GM18909 (cell line): ENCODE measurements around the gene ZNF391.
A peak's percentile ranks its signal among the peaks of the same experiment; 100 is the strongest.
"Not testable (repeated sequence)": the region's sequence is repeated elsewhere in the genome, so short reads cannot be mapped to it uniquely, and the experiment has no call there.

Experiments used
- ATAC-seq: cut with Tn5 transposase; IDR thresholded peaks from one replicate; pipeline ENCODE4 v1.9.1; 2021; ENCODE audit warnings: mild to moderate bottlenecking; ENCODE audit not compliant: unreplicated experiment, poor library complexity

The ZNF391 gene

DNA sequence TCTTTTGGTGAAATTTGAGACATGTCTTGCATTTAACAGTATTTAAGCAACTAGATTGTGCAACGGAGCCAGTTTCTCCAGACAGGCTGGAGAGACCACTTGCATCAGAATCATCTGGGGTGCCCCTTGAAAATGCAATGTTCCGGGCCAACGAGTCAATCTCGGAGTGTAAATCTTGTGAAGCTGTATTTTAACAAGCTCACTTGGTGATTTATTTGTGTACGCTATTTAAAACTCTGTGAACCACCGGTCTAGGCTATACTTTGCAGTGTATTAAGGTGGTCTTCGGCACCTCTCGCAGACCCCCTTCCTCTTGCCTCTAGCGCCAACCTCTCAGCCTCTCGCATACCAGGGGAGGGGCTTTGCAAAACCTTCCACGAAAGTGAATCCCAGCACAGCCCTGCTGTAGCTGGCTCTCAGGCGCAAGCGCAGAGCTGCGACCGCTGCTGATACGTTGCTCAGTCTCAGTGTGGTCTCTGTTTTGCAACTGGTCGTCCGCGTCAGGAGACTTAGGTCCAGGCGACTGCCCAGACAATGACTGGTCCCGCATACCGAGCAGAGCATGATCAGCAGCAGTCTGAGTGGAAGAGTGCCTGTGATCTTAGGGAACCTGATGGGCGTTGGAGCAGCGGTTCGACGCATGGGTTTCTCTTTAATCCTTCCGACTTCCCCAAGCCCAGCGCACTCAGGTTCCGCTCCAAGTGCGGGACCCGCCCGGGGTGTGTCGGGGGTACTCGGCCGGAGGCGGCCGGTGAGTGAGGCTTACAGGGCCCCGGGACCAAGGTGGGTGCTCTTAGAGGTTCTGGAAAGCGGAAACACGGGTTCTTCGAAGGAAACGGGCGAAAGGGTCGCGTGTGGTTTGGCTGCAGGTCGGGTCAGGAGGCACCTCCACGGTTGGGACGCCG is at the start of gene ZNF391:
Gene ZNF391, plus strand, starts transcription at position 467 of the 905 bp plus-strand sequence. CDS start 11,612 bp downstream, outside the sequence.
- ATAC-seq = peak; percentile 89

DNA sequence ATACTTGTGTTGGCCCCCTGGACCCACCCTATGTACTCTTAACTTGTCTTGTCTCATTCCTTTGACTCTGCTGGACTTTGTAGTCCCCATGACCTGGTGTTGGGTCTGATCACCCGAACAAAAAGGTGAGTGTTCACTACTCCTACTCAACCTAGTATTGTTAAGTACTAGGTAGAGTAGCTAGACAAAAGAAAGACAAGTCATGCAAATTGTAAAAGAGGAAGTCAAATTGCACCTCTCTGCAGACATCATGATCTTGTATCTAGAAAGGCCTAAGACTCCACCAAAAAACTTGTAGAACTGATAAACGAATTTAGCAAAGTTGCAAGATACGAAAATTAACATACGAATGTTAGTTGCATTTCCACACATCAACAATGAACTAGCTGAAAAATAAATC is 35.7 kb upstream of the ZNF391 start:
- ATAC-seq = no peak

DNA sequence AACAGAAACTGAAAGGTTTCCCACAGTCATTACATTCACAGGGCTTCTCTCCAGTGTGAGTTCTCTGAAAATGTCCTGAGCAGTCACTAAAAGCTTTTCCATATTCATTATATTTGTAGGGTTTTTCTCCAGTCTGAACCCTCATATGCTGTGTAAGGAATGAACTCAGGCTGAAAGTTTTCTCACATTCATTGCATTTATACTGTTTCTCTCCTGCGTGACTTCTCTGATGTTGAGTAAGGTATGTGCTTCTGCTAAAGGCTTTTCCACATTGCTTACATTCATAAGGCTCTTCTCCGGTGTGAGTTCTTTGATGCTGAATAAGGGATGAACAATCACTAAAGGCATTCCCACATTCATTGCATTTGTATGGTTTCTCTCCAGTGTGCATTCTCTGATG is 29.8 kb upstream of the ZNF391 start:
- no peak for ATAC-seq

DNA sequence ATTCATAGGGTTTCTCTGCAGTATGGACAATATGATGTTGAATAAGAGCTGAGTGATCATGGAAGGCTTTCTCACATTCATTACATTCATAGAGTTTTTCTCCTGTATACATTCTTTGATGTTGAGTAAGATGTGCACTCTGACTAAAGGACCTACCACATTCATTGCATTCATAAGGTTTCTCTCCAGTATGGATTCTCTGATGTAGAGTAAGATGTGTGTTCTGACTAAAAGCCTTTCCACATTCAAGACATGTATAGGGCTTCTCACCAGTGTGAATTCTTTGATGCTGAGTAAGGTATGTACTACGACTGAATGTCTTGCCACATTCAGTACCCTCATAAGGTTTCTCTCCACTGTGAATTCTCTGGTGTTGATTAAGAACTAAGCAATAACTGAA is 29.3 kb upstream of the ZNF391 start:
- ATAC-seq = no peak

DNA sequence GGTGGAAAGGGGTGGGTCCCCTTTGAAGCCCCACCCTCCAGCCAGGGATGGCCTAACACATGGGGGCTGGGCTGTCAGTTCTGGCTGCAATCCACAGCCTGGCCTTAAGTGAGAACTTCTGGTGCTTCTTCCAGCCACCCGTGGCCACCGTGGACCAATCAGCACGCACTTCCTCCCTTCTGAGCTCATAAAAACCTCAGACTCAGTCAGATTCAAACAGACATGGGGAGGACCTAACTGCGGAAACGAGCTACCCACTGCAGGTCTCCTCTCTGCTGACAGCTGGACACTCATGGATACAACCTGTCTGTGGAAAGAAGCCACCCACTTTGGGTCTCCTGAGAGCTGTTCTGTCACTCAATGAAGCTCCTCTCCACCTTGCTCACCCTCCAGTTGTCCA is 20.4 kb upstream of the ZNF391 start:
- no peak for ATAC-seq

DNA sequence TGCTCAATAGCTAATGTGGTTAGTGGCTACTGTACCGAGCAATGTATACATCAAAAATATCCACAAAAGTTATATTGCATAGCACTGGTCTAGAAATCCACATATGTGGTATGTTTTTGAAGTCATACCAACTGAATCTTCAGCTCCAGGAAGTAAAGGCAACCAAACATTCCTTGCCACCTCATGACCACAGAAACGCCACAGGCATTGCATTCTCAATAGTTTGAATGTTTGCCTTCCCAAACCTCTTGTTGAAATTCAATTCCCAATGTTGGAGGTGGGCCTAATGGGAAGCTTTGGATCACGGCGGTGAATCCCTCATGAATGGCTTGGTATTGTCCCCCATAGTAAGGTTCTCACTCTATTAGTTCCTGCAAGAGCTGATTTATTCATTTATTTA is 18.2 kb upstream of the ZNF391 start:
- no peak for ATAC-seq

DNA sequence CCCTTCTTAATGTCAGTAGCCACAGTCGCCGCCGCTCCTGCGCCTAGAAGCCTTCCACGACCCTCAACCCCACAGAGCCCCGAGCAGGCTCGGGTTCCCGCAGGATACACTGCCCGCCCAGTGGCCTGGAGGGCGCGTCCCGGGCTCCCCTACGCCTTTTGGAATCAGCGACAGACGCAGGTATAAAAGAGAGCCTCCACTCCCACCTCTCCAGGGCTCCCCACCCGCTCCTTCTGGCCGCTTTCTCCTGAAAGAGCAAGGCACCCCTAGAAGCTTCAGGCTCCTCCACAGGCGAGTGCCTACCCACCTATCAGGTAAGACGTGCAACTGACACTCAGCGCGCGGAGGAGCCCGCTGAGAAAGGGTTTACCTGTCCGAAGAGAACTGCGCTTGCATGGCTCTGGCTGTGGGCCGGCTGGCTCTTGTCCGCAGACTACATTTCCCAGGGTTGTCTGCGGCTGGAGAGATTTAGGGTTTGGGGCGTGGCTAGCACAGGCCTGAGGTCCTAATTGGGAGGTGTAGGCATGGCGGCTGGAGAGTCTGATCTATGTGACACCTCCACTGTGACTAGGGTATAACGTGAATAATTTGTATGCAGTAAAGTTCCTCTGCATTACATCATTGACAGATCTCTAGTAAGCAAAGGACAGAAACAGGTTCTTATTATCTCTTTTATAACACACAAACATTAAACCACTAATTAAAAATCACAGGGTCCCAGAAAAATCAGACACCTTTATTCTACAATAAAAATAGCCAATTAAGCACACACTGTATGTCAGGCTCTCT is 13.5 kb upstream of the ZNF391 start:
- no peak for ATAC-seq

DNA sequence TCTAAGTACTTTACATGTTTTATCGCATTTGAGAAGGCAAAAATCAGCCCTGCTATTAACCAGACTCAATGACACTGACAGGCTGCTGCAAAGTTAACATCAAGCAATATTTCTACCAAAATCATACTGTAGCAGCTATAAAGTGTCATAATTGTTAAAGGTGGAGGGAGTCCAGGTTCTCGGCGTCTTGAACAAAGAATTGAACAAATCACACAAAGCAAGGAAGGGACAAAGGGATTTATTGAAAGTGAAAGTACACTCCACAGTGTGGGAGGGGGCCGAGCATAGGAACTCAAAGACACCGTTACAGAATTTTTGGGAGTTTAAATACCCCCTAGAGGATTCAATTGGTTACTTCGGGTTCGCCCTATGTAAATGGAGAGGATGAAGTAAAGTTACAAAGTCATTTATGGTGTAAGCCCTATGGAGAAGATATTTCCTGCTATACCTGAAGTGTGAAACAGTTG is 12.9 kb upstream of the ZNF391 start:
- no peak for ATAC-seq

DNA sequence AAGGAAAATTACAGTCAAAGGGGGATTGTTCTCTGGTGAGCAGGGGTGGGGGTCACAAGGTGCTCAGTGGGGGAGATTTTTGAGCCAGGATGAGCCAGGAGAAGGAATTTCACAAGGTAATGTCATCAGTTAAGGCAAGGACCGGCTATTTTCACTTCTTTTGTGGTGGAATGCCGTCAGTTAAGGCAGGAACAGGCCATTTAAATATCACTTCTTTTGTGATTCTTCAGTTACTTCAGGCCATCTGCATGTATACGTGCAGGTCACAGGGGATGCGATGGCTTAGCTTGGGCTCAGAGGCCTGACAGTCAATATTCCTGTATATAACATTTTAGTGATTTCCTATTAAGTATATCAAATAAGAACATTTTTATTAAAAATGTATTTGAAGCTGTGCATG is 10.2 kb upstream of the ZNF391 start:
- ATAC-seq = not testable (repeated sequence)

DNA sequence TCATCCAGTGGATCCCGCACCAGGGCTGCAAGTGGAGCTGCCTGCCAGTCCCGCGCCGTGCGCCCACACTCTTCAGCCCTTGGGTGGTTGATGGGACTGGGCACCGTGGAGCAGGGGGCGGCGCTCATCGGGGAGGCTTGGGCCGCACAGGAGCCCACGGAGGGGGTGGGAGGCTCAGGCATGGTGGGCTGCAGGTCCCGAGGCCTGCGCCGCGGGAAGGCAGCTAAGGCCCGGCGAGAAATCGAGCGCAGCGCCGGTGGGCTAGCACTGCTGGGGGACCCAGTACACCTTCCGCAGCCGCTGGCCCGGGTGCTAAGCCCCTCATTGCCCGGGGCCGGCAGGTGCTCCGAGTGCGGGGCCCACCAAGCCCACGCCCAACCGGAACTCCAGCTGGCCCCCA is 7.6 kb upstream of the ZNF391 start:
- ATAC-seq = not testable (repeated sequence)

DNA sequence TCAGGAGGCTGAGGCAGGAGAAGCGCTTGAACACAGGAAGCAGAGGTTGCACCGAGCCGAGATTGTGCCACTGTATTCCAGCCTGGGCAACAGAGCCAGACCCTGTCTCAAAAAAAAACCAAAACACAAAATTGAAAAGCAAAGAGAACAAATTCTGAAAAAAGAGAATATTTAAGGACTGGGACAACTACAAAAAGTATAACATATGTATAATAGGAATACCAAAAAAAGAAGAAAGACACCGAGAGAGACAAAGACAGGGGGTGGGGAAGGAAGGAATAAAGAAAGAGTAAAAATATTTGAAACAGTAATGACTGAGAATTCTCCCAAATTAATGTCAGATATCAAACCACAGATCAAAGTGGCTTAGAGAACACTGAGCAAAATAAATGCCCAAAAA is 5.5 kb upstream of the ZNF391 start:
- ATAC-seq = no peak

DNA sequence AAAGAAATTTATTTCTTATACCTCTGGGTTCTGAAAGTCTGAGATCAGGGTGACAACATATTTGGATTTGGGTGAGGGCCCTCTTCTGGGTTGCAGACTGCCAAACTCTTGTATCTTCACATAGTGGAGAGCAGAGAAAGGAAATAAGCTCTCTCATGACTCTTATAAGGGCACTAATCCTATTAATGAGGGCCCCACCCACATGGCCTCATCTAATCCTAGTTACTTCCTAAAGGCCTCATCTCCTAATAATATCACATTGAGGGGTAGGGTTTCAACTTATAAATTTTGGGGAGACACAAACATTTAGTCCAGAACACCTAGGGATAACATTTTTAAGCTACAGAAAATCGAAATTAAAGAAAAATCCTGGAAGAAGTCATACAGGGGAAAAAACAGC is 5.1 kb upstream of the ZNF391 start:
- ATAC-seq = no peak

DNA sequence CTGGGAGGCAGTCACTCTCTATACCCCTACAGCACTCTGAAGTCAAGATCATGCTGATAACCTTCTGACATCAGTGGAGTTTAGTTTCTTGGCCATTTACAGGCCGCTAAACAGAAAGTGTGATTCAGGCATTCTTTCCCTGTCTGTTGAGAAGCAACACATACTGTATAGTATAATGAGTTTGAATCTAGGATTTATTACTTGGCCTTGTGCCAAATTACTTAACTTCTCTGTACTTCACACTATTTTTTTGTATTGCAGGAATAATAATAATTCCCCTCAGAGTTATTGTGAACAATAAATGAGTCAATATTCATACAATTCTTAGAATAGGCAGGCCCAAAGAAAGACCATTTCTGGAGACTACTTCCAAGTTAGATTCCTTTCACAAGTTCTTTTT is 4.1 kb downstream of the ZNF391 start:
- no peak for ATAC-seq

DNA sequence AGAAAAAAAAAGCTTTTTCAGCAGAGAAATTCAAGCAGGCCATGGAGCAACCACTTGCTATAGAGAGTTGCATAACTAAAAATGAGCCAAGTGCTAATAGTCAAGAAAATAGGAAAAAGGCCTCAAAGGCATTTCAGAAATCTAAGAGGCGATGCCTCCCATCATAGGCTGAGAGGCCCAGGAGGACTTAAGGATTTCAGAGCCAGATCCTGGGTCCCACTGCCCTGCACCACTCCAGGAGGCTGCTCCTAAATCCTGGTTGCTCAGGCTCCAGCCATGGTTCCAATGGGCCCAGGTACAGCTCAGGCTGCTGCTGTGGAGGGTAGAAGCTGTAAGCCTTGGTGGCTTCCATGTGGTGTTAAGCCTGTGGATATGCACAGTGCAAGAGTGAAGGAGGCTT is 5.5 kb downstream of the ZNF391 start:
- no peak for ATAC-seq

DNA sequence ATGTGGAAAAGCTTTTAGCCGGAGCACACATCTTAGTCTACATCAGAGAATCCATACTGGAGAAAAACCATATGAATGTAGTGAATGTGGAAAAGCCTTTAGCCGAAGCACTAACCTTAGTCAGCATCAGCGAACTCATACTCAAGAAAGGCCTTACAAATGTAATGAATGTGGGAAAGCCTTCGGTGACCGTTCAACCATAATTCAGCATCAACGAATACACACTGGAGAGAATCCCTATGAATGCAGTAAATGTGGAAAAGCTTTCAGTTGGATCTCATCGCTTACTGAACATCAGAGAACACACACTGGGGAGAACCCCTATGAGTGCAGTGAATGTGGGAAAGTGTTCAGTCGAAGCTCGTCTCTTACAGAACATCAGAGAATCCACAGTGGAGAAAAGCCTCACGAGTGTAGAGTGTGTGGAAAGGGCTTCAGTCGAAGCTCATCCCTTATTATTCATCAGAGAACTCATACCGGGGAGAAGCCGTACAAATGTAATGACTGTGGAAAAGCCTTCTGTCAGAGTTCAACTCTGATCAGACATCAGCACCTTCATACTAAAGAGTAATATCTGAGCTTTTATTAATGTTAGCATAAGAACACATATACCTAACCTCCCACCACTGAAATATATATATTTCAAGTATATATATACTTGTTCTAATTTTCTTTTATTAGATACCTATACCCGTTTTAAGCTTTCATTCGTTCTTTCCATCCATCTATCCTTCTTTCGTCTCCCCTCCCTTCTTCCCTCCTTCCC is 12.5 kb downstream of the ZNF391 start:
- ATAC-seq = no peak

DNA sequence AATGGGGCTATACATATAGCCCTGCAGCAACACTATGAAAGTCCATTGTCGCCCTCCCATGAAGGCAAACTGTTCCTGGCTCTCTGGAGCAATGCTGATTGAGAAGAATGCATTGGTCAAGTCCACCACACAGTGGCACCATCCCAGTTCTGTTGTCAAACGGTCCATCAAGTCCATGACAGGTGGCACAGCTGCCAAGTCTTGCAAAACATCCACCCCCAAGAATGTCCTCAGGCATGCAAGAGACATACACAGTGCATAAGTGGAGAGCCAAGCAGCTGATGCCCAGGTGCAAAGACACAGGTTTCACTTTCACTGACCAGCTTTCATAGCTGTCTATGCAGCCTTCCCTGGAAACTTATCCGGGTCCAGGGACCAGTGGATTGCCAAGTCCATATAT is 17.5 kb downstream of the ZNF391 start:
- no peak for ATAC-seq

DNA sequence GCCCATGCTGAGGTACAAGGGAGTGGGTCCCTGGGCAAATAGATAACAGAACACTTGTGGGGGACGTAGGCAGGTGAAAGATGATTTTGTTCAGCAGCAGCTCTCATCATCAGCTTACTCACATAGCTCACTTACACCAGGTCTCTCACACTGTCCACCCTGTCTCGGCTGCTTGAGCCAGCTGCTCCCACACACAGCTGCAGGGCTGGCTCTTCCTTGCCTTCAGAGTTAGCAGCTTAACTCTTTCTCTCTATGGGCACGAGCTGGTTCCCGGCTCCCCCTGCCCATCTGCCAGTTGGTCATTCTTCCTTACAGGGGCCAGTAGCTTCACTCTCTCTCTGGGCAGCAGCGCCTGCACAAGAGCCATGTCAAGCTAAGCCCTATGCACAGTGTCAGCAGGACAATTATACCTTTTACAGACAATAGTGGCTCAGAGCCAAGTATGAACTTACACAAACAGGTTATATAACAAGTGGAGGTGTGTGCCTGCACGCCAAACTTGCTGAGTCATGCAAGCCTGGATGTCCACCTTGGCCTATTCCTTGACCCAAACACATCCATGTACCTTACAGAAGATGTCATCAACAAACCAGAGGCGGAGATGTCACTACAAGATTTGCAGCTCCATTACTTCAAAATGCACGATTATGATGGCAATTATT is 18.7 kb downstream of the ZNF391 start:
- ATAC-seq = no peak

DNA sequence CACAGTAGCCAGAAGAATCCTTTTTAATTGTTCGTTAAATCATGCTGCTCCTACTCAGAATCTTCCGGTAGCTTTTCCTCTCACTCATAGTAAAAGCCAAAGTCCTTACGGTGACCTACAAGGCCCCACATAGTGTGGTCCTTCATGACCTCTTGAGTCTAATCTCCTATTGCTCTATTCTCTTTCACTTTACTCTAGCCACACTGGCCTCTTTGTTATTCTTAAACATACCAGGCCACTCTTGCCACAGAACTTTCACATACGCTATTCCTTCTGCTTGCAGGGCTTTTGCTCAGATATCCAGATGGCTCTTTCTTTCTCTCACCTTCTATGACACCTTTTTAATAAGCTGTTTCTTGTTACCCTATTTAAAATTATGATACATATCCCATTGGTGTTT is 25.7 kb downstream of the ZNF391 start:
- ATAC-seq = no peak

DNA sequence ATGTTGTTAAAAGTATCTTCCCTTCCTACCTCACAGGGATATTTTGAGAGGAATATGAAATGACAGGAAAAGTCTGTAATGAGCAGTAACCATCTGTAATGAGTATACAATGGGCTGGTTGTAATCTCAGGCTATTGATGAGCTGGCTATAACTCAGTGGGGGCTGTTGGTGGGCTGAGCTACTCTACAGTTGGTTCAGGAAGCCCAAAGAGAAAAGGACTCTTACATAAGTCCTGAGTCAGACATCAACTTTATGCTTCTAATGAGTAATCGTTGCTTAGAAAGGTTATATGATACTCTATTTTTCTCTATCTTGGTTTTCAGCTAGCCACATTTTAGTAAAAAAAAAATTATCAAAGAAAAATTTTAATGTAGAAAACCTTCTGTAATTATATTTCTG is 26.4 kb downstream of the ZNF391 start:
- ATAC-seq = no peak

DNA sequence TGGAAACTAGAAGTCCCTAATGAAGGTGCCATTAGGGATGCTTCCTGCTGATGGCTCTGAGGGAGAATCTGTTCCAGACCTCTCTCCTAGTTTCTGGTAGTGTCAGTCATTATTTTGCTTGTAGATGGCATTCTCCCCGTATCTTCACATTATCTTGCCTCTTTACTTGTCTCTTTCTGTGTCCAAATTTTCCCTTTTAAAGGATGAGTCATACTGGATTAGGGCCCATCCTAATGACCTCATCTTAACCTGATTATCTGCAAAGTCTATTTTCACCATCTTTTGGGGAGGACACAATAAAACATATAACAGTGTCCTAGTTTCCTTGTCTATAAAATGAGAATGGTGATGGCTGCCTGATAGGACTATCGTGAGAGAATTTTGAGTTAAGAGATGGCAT is 27.3 kb downstream of the ZNF391 start:
- no peak for ATAC-seq
